DMS53 treated with DMSO at 0.1 percent for 48 hours (cell line): ENCODE data around the gene PBX4.
"Not testable (repeated sequence)": the region's sequence is repeated elsewhere in the genome, so short reads cannot be mapped to it uniquely, and the experiment has no call there.

Experiments used
- DNase-seq: peaks from one replicate; lab custom pipeline; 2025; ENCODE audit not compliant: unreplicated experiment; lab: John Stamatoyannopoulos, UW

Gene PBX4, protein sequence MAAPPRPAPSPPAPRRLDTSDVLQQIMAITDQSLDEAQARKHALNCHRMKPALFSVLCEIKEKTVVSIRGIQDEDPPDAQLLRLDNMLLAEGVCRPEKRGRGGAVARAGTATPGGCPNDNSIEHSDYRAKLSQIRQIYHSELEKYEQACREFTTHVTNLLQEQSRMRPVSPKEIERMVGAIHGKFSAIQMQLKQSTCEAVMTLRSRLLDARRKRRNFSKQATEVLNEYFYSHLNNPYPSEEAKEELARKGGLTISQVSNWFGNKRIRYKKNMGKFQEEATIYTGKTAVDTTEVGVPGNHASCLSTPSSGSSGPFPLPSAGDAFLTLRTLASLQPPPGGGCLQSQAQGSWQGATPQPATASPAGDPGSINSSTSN

DNA sequence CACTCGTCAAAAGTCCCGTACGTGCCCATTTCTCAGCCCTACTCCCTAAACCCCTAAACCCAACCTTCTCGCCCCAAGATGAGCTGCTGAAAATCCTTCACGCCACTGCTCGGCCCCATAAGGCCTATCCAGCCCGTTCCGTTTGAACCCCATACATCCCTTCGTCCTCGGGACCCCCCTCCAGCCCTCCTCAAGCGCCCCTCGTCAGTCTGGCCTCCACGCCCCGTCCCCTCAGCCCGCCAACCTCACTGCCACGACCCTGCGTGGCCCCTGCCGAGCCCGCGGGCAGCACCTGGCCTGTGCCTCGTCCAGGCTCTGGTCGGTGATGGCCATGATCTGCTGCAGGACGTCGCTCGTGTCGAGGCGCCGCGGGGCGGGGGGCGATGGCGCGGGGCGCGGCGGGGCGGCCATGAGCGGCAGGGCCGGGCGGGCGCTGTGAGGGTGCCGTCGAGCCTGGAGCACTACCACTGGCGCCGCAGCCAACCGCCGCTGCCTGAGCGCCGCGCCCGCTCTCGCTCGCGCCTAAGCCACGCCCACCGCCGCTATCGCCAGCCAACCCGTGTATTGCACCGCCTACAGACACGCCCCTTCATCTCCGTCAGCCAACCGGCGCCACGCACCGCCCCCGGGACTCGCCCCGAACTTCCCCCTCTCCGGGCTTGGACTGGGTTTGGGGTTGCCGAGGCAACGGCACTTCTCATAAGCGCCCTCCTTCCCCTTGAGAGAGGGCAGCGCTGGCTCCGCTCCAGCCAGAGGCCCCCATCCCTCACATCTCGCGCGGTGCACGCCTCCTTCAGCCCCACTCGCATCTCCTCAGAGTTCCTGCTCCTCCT is at the start of gene PBX4:
Gene PBX4, minus strand, starts transcription at position 469 of the 833 bp plus-strand sequence. Its CDS starts 58 bp downstream, at position 411.
- DNase-seq, result peak; percentile 71

DNA sequence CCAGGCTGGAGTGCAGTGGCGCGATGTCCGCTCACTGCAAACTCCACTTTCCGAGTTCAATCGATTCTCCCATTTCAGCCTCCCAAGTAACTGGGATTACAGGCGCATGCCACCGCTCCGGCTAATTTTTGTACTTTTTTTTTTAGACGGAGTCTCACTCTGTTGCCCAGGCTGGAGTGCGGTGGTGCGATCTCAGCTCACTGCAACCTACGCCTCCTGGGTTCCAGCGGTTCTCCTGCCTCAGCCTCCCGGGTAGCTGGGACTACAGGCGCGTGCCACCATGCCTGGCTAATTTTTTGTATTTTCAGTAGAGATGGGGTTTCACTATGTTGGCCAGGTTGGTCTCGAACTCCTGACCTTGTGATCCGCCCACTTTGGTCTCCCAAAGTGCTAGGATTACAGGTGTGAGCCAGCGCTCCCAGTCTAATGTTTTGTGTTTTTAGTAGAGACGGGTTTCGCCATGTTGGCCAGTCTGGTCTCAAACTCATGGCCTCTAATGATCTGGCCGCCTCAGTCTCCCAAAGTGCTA is 47.0 kb upstream of the PBX4 start:
- not testable (repeated sequence) for DNase-seq

DNA sequence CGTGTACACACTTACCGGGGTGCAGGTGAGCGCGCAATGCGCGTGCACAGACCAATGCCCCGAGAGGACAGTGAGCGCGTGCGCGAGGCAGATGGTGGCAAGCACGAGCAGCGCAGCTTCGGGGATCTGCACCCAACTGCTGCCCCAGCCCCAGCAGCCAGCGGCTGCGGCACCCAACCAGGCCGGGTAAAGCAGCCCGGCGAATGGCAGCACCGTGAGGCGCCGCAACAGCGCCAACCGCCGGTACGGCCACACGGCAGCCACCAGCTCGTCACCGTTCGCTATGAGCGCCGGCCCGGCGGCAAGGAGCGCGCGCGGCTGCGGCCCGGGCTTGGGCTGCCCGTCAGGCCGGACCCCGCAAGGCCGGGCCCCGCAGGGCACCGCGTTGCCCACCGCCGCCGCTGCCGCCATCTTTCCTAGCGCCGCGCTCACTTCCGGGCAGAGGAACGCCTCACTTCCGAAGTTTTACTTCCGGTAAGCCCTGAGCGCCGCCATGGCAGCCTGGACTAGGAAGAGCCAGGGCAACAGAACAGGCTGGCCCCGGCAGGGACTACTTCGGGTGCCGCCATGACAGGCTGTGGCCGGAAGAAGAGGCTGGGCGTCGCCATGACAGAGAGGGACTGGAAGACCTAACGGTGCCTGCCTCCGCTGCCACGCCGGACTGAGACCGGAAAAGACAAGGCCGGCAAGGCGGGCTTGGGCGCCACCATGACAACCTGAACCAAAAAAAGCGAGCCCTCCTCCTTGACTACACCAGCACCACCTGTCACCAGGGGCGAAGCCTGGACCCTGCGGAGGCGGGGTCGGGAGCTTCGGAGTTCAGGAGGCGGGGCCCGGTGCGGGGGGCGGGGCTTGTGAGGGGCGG is 45.0 kb upstream of the PBX4 start, which contains the start of gene ATP13A1:
Gene ATP13A1, minus strand, starts transcription at position 421 of the 865 bp plus-strand sequence. Its CDS starts 10 bp downstream, at position 411.
- DNase-seq, result peak; percentile 89

DNA sequence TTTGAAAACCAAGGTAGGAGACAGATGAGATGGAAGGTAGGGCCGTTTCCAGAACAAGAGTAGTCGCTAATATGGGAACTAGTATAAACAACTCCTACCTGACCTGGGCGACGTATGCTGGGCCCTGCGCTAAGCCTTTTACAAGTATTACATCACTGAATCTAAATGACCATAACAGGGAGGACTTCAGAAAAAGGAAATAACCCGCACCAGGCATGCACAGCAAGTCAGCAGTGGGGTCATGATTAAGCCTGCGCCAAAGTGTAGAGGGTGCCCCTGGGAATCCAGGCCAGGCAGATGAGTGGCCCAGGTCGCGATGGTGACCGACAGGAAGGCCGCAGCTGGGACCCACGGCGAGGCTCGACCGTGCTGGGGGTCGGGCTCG is 44.4 kb upstream of the PBX4 start:
- no peak for DNase-seq

DNA sequence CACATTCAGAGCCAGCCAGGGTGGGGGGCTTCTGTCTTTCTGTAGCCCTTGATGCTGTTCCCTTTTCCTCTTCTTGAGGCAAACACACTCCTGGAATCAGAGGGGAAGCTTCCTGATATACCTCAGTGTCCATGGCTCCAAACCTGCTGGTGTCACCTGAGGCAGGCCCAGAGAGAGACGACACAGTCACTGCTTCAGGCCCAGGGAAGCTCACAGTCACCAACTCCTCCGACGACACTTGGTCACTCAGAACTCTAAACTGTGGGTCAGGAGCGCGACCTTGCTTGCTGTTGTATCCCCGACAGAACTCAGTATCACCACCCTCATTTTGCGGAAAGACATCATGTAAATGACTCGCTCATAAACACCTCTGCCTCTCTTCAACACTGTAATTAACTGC is 43.9 kb upstream of the PBX4 start:
- no peak for DNase-seq

DNA sequence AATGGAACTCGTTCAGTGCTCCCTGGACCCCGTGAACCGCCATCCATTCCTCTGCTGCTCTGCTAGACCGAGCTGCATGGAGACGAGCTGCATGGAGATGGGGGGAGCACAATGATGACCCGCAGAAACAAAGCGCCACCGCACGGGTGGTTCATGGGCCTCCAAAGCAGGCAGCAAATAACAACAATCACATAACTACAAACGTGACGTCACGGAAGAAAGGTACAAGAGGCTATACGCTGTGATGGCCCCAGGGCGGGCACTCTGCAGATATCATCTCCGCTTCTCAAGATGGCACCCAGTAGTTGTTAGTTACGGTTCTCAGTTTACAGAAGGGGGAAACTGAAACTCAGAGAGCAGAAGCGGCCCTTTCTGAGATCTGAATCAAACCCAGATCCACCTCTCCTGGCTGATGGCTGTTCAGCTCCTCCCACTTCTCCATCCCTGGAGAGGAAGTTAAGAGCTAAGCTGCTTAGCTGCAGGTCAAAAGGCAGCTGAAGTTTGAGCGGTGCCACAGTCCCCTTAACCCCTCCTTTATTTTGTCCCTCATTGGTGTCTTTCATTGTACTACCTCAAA is 43.3 kb upstream of the PBX4 start:
- DNase-seq, result no peak

DNA sequence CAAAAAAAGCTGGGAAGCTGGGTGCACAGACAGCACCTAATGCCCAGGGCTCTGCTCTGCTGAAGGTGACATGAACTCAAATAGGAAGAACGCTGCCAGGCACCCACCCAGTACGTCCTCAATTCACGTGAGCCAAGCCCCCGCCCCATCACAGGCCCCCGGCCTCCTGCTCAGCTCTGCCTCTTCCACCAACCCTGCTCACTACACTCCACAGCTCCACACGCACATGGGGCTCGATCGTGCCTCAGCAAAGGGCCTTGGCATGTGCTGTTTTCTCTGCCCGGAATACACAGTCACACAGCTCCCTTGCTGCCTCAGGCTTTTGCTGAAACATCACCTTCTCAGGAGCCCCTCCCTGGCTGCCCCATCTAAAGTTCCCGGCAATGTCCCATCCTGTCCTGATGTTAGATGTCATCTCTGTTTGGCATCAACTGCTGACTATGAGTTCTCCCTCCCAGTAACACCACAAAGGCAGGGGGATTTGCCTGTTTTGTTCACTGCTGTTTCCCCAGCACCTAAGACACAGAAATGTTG is 42.7 kb upstream of the PBX4 start:
- DNase-seq, result no peak

DNA sequence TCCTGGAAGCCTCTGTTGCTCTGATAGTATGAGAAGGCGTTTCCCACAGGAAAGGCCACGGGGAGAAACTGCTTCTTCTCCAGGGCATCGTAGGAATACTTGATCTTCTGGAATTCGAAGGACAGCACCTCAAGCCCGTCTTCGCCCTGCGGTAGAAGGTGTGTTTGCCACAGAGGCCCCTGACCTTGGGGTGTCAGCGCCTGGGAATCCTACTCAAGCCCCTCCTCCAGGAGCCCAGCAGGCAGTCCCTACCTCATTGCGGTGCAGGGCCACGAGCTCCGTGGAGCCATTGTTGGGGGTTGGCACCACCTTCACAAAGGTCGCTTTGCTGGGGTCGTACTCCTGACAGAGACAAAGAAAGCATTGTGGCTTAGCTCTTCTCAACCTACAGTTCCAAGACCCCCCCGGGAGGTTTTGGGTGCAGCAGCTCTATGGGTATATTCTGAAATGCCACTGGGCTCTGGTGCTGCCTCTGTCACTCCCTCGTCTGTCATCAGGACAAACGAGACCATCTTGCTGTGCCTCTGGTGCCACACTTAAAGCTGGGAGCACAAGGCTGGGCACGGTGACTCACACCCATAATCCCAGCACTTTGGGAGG is 41.3 kb upstream of the PBX4 start:
- no peak for DNase-seq

DNA sequence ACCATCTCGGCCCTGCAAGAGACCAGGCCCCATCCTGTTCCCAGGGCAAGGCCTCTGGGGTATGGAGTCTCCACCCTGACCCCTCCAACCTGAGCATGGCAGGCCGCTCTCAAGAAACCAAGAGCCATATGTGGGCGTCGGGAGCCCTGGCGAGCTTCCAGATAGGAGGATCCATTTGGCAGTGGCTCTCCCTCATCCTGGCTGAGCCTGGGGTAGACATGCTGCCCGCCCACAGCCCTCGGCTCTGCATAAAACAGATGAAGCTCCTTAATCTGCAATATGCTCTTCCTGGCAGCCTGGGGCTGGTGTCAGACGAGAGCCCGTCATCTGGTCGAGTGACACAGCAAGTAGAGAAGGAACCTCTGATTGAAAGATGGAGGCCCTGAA is 38.9 kb upstream of the PBX4 start:
- no peak for DNase-seq

DNA sequence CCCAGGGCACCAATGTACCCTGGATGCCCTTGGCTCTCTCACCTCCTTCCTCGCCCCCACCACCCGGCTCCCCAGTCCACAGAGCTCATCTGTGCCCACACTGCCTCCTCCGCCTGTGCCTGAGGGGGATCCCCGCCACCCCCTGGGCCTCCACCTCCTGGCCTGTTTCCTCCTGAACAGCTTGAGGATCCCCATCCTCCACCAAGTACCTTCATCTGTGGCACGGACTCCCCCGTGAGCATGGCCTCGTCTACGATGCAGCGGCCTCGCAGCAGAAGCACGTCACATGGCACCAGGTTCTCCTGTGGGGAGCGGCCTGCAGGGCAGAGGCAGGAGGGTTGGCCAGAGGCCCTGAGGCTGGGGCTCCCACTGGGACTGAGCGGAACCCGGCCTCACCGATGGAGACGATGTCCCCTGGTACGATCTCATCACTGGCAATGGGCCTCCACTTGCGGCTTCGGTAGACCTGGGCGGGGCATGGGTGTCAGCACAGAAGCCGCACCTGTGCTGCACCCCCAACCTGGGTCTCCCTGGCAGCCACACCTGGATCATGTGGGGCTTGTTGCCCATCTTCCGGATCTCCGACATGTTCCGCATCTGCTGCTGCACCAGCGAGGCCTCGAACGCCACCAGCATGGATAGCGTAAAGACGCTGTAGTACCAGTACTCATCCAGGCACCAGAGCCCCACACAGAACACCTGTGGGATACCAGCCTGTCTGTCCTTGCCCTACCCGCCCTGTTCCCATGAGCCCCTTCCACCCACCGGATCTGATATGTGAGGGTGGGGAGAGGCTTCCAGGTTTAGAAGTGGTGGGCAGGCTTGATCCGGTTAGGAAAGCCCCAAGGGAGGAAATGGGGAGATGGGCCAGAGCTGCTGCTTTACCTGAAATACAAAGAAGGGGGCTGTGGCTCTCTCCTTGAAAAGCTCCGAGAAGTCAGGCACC is 38.2 kb upstream of the PBX4 start:
- no peak for DNase-seq

DNA sequence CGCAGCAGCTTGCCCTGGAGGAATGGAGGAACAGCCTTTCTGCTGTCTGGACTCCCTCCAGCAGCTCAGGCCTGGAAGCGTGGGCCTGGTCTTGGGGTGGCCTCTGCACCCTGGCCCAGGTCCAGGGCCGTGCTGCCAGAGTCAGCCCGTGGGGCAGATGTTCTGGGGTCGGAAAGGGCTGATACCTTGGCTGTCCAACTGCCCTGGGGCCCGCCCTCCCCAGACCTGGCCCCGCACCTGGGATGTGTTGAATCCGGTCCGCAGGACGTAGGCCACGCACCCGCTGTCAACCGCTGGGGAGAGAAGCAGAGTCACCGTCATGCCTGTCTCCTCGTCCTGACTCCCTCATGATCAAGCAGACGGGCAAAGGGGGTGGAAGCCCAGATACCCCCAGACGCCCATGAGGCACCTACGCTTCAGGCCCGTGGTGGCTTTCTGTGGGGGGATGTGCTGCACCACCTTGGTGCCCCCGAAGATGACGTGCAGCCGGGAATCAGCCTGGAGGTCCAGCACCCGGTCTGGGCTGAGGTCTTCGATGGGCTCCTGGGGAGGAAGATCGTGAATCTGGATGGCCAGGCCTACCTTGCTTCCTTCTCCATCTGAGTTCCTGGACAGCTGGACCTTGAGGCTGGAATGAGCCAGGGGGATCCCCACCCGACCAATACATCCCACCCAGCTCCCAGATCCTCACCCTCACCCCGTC is 37.3 kb upstream of the PBX4 start:
- no peak for DNase-seq

DNA sequence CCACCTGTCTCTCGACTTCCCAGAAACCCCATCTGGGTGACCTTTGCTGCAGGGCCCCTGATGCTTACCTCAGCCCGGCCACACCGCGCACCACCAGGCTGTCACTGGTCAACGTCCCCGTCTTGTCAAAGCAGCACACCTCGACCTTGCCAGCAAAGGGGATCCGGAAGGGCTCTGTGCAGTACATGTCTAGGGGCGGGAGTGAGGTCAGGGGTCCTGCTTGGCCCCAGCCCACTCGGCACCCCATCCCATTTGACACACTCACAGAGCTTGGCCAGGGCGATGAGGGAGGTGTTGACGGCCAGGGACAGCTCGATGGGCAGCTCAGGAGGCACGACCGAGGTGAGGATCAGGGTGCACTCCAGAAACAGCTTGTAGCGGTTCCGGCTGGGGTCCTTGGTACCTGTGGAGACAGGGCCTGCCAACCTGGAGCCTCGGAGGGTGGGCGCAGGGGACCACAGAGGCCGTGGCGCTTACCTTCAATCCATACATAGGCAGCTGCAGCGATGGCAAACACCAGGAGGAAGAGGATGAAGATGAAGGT is 36.6 kb upstream of the PBX4 start:
- no peak for DNase-seq

DNA sequence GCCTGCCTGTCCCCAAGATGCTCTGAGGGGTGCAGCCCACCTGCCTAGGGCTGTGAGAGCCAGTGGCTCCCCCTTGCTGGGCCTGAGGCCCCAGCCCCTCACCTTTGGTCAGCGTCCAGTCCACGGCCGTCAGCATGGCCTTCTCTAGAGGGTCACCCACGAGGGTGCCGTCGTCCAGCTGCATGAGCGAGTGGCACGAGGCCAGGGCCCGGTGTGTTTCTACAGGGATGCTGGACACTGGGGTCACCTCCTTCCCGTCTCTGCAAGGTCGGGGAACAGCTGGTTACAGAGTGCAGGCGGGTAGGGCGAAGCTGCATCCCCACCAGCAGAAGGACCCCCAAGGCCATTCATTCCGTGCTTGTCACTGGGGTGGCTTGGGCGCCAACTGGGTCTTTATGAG is 36.0 kb upstream of the PBX4 start:
- no peak for DNase-seq

DNA sequence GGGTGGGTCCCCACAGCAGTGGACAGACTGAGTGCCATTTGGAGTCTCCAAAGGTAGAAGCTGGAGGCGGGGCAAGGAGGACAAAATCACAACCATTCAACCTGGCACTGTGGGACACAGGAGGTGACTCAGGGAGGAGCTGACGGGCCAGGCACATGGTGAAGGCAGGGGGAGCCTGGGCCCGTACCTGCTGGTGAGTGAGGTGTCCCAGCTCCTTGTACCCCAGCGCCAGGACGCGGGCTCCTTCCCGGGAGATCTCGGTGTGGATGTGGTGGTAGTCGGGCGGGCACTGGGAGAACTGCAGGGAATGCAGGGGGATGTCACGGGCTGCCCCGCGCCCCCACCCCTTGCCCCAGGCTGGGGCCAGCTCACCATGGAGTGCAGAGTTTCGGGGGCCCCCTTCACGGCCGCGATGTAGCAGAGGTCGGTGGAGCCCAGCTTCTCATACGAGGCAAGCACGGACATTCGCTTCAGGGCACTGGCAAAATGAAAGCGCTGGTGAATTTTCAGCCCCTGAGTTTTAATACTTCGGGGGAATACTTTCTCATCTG is 35.2 kb upstream of the PBX4 start:
- no peak for DNase-seq

DNA sequence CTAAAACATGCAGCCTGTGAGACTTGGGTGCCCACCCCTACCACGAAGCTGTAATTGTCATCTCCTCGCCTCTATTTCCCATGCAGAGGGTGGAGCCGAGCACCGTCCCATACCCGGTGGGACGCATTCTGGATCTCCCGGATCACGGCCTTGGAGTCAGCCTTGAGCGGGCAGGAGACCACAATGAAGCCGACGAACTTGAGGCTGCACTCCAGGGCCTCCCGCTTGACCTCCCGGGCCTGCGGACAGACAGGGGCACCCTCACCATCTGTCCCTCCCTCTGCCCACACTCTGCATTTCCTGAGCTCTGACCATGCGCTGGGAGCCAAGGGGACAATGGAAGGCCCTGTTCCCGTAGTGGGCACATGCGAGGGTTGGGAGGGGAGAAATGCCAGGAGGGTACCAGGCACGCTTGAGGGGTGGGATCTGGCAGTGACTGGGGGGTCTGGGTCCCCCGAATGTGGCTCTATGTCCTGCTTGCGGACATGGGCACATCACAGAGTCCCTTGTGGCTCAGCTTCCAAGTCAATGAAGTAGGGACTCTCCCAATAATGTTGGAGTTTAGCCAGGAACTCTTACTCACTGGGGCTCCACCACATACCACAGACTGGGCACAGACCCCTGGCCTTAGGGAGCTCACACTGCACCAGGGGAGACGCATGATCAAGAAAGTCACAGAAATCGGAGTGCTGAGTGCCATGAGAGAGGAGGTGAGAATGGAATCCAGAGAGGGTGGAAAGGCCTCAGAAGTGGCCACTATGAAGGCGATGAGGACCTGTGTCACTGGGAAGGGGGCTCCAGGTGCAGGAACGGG is 34.2 kb upstream of the PBX4 start:
- no peak for DNase-seq

DNA sequence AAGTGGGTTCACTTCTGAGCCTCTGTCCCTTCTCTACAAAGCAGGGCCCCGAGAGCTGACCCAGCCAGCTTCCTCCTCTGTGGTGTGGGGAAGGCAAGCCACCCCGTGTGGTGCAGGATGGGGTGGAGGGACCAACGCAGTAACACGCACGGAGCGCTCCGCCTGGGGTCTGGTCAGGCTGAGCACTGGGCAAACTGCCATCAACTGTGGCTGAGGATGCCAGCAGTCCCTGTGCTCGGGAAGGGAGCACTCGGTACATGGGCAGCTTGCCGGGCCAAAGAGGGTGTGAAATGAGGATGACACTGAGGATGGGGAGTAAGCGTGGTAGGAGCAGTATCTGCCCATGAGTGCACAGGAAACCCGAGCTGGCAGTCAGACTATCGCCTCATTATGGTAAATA is 32.6 kb upstream of the PBX4 start:
- no peak for DNase-seq

DNA sequence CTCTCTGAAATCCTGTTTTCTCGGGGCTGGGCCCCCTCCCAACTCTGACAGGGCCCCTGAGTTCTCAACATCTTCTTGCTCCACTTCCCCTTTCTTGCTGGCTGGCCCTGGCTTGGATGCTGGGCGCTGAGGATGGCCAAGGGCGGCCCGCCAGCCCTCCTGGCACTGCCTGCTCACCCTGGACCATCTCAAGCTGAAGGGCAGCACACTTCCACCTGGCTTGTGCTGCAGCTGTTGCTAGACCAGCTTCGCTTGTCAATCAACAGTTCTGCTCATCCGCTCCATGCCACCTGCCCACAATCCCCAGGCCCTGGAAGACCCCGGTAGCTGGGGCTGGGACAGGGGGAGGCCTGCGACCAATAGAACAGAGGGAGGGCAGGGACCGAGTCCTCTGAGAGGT is 31.8 kb upstream of the PBX4 start:
- DNase-seq, result no peak
